ENCODE data around the gene DHX36.

DHX36 gene

DNA sequence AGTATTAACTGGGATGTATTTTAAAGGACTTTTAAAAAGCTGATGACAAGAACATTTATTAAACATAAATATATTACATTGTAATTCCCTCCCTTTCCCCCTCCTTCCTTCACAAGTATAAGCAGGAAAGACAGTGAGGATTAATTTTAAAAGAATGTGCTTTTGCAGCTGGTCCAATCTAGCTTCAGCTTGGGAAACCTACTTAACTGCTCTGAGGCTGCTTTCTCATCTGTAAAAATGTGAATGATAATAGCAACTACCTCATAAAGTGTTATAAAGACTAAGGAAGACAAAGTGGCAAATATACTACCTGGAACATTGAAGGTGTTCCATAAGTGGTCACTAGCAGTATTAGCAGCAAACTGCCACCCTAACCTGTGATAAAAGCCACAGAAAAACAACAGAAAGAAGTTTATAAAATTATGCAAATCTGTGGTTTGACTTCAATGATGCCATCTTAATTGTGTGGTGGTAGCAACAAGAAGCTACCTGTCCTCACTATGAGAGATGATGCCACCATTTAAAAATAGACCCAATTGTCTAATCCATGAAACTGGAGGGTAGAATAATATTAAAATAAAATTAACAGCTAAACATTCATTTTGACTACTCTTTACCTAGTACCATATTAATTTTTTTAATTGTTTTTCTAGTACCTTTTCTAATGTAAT is 20.0 kb downstream of the DHX36 start:
- TF ChIP-seq CTCF (IDR thresholded peaks at IDR 0.05; ENCODE audit: extremely low read depth, insufficient read depth, missing control alignments) = no peak
- in situ Hi-C loops (cut with MboI; ENCODE audit: low pct_unique_long_range_greater_than_20kb, low sequenced_read_pairs, unreplicated experiment) = no loop called here
- no peak for DNase-seq (ENCODE audit: low spot score)

DNA sequence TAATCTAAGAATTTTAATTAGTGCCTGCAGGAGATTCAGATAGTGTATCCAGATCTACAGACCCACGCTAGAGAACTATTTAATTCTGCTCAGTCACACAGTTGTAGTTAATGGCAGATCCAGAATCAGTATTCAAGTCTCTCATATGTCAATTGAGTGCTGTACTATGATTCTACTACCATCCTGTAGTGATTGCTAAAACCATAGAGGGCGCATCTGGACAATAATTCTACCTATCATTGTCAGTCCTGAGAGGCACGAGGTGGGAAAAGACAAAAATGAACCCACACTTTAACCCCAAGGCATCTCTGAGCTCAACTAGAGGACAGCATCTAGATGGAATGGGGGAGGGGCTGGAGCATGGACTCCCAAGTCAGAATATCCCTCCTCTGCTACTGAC is 22.7 kb downstream of the DHX36 start:
- DNase-seq (ENCODE audit: low spot score) = no peak
- in situ Hi-C loops (cut with MboI; ENCODE audit: low pct_unique_long_range_greater_than_20kb, low sequenced_read_pairs, unreplicated experiment) = no loop called here
- TF ChIP-seq CTCF (IDR thresholded peaks at IDR 0.05; ENCODE audit: extremely low read depth, insufficient read depth, missing control alignments) = no peak

GRCh38 chr3:154294016-154294415 is 30.3 kb downstream of the DHX36 start:
- no peak for DNase-seq (ENCODE audit: low spot score)
- TF ChIP-seq CTCF (IDR thresholded peaks at IDR 0.05; ENCODE audit: extremely low read depth, insufficient read depth, missing control alignments) = no peak
- in situ Hi-C loops (cut with MboI; ENCODE audit: low pct_unique_long_range_greater_than_20kb, low sequenced_read_pairs, unreplicated experiment) = no loop called here

- TF ChIP-seq CTCF (IDR thresholded peaks at IDR 0.05; ENCODE audit: extremely low read depth, insufficient read depth, missing control alignments) = no peak
- no peak for DNase-seq (ENCODE audit: low spot score)
These were observed 34.1 kb downstream of the DHX36 start for GRCh38 chr3:154290187-154290586.

GRCh38 chr3:154285221-154285620 is 39.1 kb downstream of the DHX36 start:
- TF ChIP-seq CTCF (IDR thresholded peaks at IDR 0.05; ENCODE audit: extremely low read depth, insufficient read depth, missing control alignments) = no peak
- DNase-seq (ENCODE audit: low spot score) = no peak
- in situ Hi-C loops (cut with MboI; ENCODE audit: low pct_unique_long_range_greater_than_20kb, low sequenced_read_pairs, unreplicated experiment) = no loop called here

More at GRCh38 chr3:154290187-154290586, 34.1 kb downstream of the DHX36 start:
- in situ Hi-C loops (cut with MboI; ENCODE audit: low pct_unique_long_range_greater_than_20kb, low sequenced_read_pairs, unreplicated experiment) = no loop called here

GRCh38 chr3:154280161-154280560 is 44.1 kb downstream of the DHX36 start:
- in situ Hi-C loops (cut with MboI; ENCODE audit: low pct_unique_long_range_greater_than_20kb, low sequenced_read_pairs, unreplicated experiment) = no loop called here
- no peak for TF ChIP-seq CTCF (IDR thresholded peaks at IDR 0.05; ENCODE audit: extremely low read depth, insufficient read depth, missing control alignments)
- DNase-seq (ENCODE audit: low spot score) = no peak
